ENCODE results near the gene CHRNA9. TPM values are rescaled to one million over a fixed set of nuclear protein-coding genes. Genes with fewer than 3 reads are reported as not detected.
A peak's percentile ranks its signal among the peaks of the same experiment; 100 is the strongest.

Gene CHRNA9
- polyA plus RNA-seq, 1 donor: 0.07 TPM

- peak overlapping the region; percentile 49 for H3K27ac ChIP-seq (ENCODE audit: low read length)
- no peaks in the 10 kb centered on the region for H3K36me3 ChIP-seq (ENCODE audit: control insufficient read depth, insufficient read depth, low read length)
- no CpG with 5 or more reads among the region's 2 CpGs for whole genome bisulfite sequencing (ENCODE audit: insufficient coverage, low lambda C conversion rate)
- no peaks in the 10 kb centered on the region for H3K9me3 ChIP-seq (ENCODE audit: control insufficient read depth, low read depth, low read length)
- no peak overlapping the region for H3K4me3 ChIP-seq (ENCODE audit: low read length)
- peaks cover 49% of the 10 kb centered on the region for H3K4me1 ChIP-seq (ENCODE audit: control insufficient read depth, insufficient read depth, low read length)
- no peaks in the 10 kb centered on the region for H3K27me3 ChIP-seq (ENCODE audit: control insufficient read depth, insufficient read depth, low read length)
- DNase-seq: peak in 1 of 2 donors; percentile 53
Measured at GRCh38 chr4:40365766-40366165, 30.6 kb downstream of the CHRNA9 start.

GRCh38 chr4:40367451-40367850, 32.3 kb downstream of the CHRNA9 start:
- H3K4me1 ChIP-seq (ENCODE audit: control insufficient read depth, insufficient read depth, low read length): peaks cover 54% of the 10 kb centered on the region
- H3K27me3 ChIP-seq (ENCODE audit: control insufficient read depth, insufficient read depth, low read length): no peaks in the 10 kb centered on the region
- H3K27ac ChIP-seq (ENCODE audit: low read length): peak overlapping the region; percentile 89
- no peaks in the 10 kb centered on the region for H3K9me3 ChIP-seq (ENCODE audit: control insufficient read depth, low read depth, low read length)
- WGBS (ENCODE audit: insufficient coverage, low lambda C conversion rate): no CpG with 5 or more reads among the region's 4 CpGs
- H3K4me3 ChIP-seq (ENCODE audit: low read length): no peak overlapping the region
- peak; percentile 31 to 48 for DNase-seq
- no peaks in the 10 kb centered on the region for H3K36me3 ChIP-seq (ENCODE audit: control insufficient read depth, insufficient read depth, low read length)

- peak; percentile 90 to 97 for DNase-seq
- no peaks in the 10 kb centered on the region for H3K27me3 ChIP-seq (ENCODE audit: control insufficient read depth, insufficient read depth, low read length)
- H3K27ac ChIP-seq (ENCODE audit: low read length): peak overlapping the region; percentile 89
- WGBS (ENCODE audit: insufficient coverage, low lambda C conversion rate): 0% methylated on average over 1 of the region's 3 CpGs
- H3K4me1 ChIP-seq (ENCODE audit: control insufficient read depth, insufficient read depth, low read length): peaks cover 42% of the 10 kb centered on the region
- H3K9me3 ChIP-seq (ENCODE audit: control insufficient read depth, low read depth, low read length): no peaks in the 10 kb centered on the region
- no peak overlapping the region for H3K4me3 ChIP-seq (ENCODE audit: low read length)
- no peaks in the 10 kb centered on the region for H3K36me3 ChIP-seq (ENCODE audit: control insufficient read depth, insufficient read depth, low read length)
Measured at GRCh38 chr4:40369437-40370274, 34.5 kb downstream of the CHRNA9 start.

GRCh38 chr4:40372651-40373050, 37.5 kb downstream of the CHRNA9 start:
- no peak overlapping the region for H3K4me3 ChIP-seq (ENCODE audit: low read length)
- H3K27ac ChIP-seq (ENCODE audit: low read length): no peak overlapping the region
- no CpG with 5 or more reads among the region's 3 CpGs for WGBS (ENCODE audit: insufficient coverage, low lambda C conversion rate)
- no peak for DNase-seq
- no peaks in the 10 kb centered on the region for H3K27me3 ChIP-seq (ENCODE audit: control insufficient read depth, insufficient read depth, low read length)
- no peaks in the 10 kb centered on the region for H3K9me3 ChIP-seq (ENCODE audit: control insufficient read depth, low read depth, low read length)
- H3K36me3 ChIP-seq (ENCODE audit: control insufficient read depth, insufficient read depth, low read length): no peaks in the 10 kb centered on the region
- H3K4me1 ChIP-seq (ENCODE audit: control insufficient read depth, insufficient read depth, low read length): peaks cover 42% of the 10 kb centered on the region

GRCh38 chr4:40373636-40374035, 38.5 kb downstream of the CHRNA9 start:
- WGBS (ENCODE audit: insufficient coverage, low lambda C conversion rate): 100% methylated on average over 2 of the region's 3 CpGs
- H3K36me3 ChIP-seq (ENCODE audit: control insufficient read depth, insufficient read depth, low read length): no peaks in the 10 kb centered on the region
- no peak overlapping the region for H3K4me3 ChIP-seq (ENCODE audit: low read length)
- no peak for DNase-seq
- no peak overlapping the region for H3K27ac ChIP-seq (ENCODE audit: low read length)
- H3K9me3 ChIP-seq (ENCODE audit: control insufficient read depth, low read depth, low read length): no peaks in the 10 kb centered on the region
- H3K4me1 ChIP-seq (ENCODE audit: control insufficient read depth, insufficient read depth, low read length): peaks cover 43% of the 10 kb centered on the region
- H3K27me3 ChIP-seq (ENCODE audit: control insufficient read depth, insufficient read depth, low read length): no peaks in the 10 kb centered on the region

- Histone ChIP-seq H3K36me3 (ENCODE audit: control insufficient read depth, insufficient read depth, low read length) (no peaks in the 10 kb centered on the region), H3K27ac (ENCODE audit: low read length) (peak overlapping the region; percentile 79), H3K27me3 (ENCODE audit: control insufficient read depth, insufficient read depth, low read length) (no peaks in the 10 kb centered on the region), H3K4me3 (ENCODE audit: low read length) (no peak overlapping the region), H3K4me1 (ENCODE audit: control insufficient read depth, insufficient read depth, low read length) (peaks cover 38% of the 10 kb centered on the region), H3K9me3 (ENCODE audit: control insufficient read depth, low read depth, low read length) (no peaks in the 10 kb centered on the region)
- WGBS (ENCODE audit: insufficient coverage, low lambda C conversion rate): no CpG with 5 or more reads among the region's 10 CpGs
- DNase-seq: peak; percentile 60 to 79
Measured at GRCh38 chr4:40375095-40375494, 40.0 kb downstream of the CHRNA9 start.

GRCh38 chr4:40375620-40376019, 40.5 kb downstream of the CHRNA9 start:
- WGBS (ENCODE audit: insufficient coverage, low lambda C conversion rate): 80% methylated on average over 1 of the region's 2 CpGs
- Histone ChIP-seq H3K4me1 (ENCODE audit: control insufficient read depth, insufficient read depth, low read length) (peaks cover 37% of the 10 kb centered on the region), H3K4me3 (ENCODE audit: low read length) (no peak overlapping the region), H3K36me3 (ENCODE audit: control insufficient read depth, insufficient read depth, low read length) (no peaks in the 10 kb centered on the region), H3K27me3 (ENCODE audit: control insufficient read depth, insufficient read depth, low read length) (no peaks in the 10 kb centered on the region), H3K9me3 (ENCODE audit: control insufficient read depth, low read depth, low read length) (no peaks in the 10 kb centered on the region), H3K27ac (ENCODE audit: low read length) (peak overlapping the region; percentile 79)
- DNase-seq: no peak

- Histone ChIP-seq H3K9me3 (ENCODE audit: control insufficient read depth, low read depth, low read length) (no peaks in the 10 kb centered on the region), H3K27ac (ENCODE audit: low read length) (peak overlapping the region; percentile 93)
- peak; percentile 50 to 84 for DNase-seq
Measured at GRCh38 chr4:40377512-40378365, 42.6 kb downstream of the CHRNA9 start.

GRCh38 chr4:40378619-40379018, 43.5 kb downstream of the CHRNA9 start:
- WGBS (ENCODE audit: insufficient coverage, low lambda C conversion rate): no CpG with 5 or more reads among the region's 2 CpGs
- H3K27ac ChIP-seq (ENCODE audit: low read length): peak overlapping the region; percentile 93
- H3K36me3 ChIP-seq (ENCODE audit: control insufficient read depth, insufficient read depth, low read length): no peaks in the 10 kb centered on the region
- peaks cover 32% of the 10 kb centered on the region for H3K4me1 ChIP-seq (ENCODE audit: control insufficient read depth, insufficient read depth, low read length)
- H3K9me3 ChIP-seq (ENCODE audit: control insufficient read depth, low read depth, low read length): no peaks in the 10 kb centered on the region
- DNase-seq: no peak
- no peaks in the 10 kb centered on the region for H3K27me3 ChIP-seq (ENCODE audit: control insufficient read depth, insufficient read depth, low read length)
- H3K4me3 ChIP-seq (ENCODE audit: low read length): no peak overlapping the region

More at GRCh38 chr4:40377512-40378365, 42.6 kb downstream of the CHRNA9 start:
- no peak overlapping the region for H3K4me3 ChIP-seq (ENCODE audit: low read length)
- peaks cover 32% of the 10 kb centered on the region for H3K4me1 ChIP-seq (ENCODE audit: control insufficient read depth, insufficient read depth, low read length)
- WGBS (ENCODE audit: insufficient coverage, low lambda C conversion rate): 67% methylated on average over 3 of the region's 7 CpGs
- no peaks in the 10 kb centered on the region for H3K27me3 ChIP-seq (ENCODE audit: control insufficient read depth, insufficient read depth, low read length)
- H3K36me3 ChIP-seq (ENCODE audit: control insufficient read depth, insufficient read depth, low read length): no peaks in the 10 kb centered on the region

GRCh38 chr4:40379248-40379647, 44.1 kb downstream of the CHRNA9 start:
- no peak for DNase-seq
- no peak overlapping the region for H3K27ac ChIP-seq (ENCODE audit: low read length)
- H3K36me3 ChIP-seq (ENCODE audit: control insufficient read depth, insufficient read depth, low read length): no peaks in the 10 kb centered on the region
- WGBS (ENCODE audit: insufficient coverage, low lambda C conversion rate): no CpG with 5 or more reads among the region's 3 CpGs
- no peaks in the 10 kb centered on the region for H3K27me3 ChIP-seq (ENCODE audit: control insufficient read depth, insufficient read depth, low read length)
- no peaks in the 10 kb centered on the region for H3K9me3 ChIP-seq (ENCODE audit: control insufficient read depth, low read depth, low read length)
- peaks cover 32% of the 10 kb centered on the region for H3K4me1 ChIP-seq (ENCODE audit: control insufficient read depth, insufficient read depth, low read length)
- H3K4me3 ChIP-seq (ENCODE audit: low read length): no peak overlapping the region
